ENCODE measurements around the gene FCRL3.

DNA sequence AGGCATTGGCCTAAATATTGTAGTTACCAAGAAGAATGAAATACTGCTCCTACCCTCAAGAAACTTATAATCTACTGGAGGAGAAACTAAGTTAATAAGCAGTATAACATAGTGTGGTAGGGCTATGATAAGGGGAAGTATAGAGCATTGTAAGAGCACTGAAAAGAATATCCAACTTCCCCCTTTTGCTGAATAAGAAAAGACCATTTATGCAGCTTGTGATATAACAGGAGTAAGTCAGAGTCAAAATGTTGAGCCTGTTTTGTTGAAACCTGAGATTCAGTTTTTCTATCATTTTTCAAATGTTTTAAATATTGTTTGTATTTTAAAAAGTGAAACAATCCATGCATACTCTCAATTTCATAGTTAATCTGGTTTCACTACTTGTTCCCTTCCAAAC lies 54.4 kb downstream of the FCRL3 start:
- TF ChIP-seq, protein P1, sequence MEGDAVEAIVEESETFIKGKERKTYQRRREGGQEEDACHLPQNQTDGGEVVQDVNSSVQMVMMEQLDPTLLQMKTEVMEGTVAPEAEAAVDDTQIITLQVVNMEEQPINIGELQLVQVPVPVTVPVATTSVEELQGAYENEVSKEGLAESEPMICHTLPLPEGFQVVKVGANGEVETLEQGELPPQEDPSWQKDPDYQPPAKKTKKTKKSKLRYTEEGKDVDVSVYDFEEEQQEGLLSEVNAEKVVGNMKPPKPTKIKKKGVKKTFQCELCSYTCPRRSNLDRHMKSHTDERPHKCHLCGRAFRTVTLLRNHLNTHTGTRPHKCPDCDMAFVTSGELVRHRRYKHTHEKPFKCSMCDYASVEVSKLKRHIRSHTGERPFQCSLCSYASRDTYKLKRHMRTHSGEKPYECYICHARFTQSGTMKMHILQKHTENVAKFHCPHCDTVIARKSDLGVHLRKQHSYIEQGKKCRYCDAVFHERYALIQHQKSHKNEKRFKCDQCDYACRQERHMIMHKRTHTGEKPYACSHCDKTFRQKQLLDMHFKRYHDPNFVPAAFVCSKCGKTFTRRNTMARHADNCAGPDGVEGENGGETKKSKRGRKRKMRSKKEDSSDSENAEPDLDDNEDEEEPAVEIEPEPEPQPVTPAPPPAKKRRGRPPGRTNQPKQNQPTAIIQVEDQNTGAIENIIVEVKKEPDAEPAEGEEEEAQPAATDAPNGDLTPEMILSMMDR (IDR thresholded peaks at IDR 0.05): no peak
- TF ChIP-seq POLR2A (IDR thresholded peaks at IDR 0.05): no peak

Measured in lower leg skin (tissue), 3 donors.